Fibroblast of the aortic adventitia (primary cell): Measurements from ENCODE around the gene KYNU. TPM values are rescaled to one million over a fixed set of nuclear protein-coding genes. Genes with fewer than 3 reads are reported as not detected.

Experiments used
- DNase-seq: peaks from one replicate; pipeline ENCODE4 v3.0.0-alpha.2; 2010; ENCODE audit warnings: low read depth
- H3K4me3 ChIP-seq: 2 replicates; pipeline ENCODE4 v1.5.1; 2011; ENCODE audit warnings: low read depth, mild to moderate bottlenecking, control low read depth, low read length, moderate library complexity
- CTCF ChIP-seq: IDR thresholded peaks from 2 replicates; pipeline ENCODE4 v1.5.1; 2011; ENCODE audit warnings: mild to moderate bottlenecking, low read length, control low read depth, inconsistent platforms; ENCODE audit not compliant: insufficient read depth
- total RNA-seq: library from RNA; depleted of rRNA; stranded (reverse); fragments of >200 nt; gene quantifications from 2 replicates; pipeline ENCODE4 v1.2.3, GENCODE V29; 2012; ENCODE audit warnings: low replicate concordance

The KYNU gene
- total RNA-seq, 1 donor = 1.3 TPM

- TF ChIP-seq CTCF = no peak
- no peak overlapping the region for H3K4me3 ChIP-seq
- DNase-seq = no peak
Observed at GRCh38 chr2:142992840-142993239, 115.4 kb downstream of the KYNU start.

DNA sequence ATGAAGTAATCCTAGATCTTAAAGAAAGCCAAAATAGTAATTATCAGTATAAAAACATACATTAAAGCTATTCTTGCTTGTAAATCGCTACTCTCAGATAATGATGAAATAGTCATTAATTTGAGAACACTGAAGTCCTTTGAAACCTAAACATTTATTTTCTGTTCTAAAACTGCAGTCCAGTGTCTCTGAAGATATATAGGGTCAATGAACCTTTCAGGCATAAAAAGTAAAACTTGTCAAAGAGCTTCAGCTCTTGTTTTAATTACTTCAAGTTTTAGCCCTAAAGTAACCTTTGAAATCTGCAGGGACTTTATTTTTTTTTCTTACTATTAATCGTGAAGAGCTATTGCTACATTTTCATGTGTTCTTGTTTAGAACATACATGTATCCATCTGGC is 116.3 kb downstream of the KYNU start:
- no peak for TF ChIP-seq CTCF
- no peak overlapping the region for H3K4me3 ChIP-seq
- DNase-seq = no peak

GRCh38 chr2:142994665-142995064 is 117.2 kb downstream of the KYNU start:
- no peak overlapping the region for H3K4me3 ChIP-seq
- DNase-seq = no peak
- no peak for TF ChIP-seq CTCF

- no peak overlapping the region for H3K4me3 ChIP-seq
- no peak for TF ChIP-seq CTCF
- no peak for DNase-seq
Observed at GRCh38 chr2:142997231-142997630, 119.8 kb downstream of the KYNU start.

- no peak for TF ChIP-seq CTCF
- DNase-seq = no peak
- H3K4me3 ChIP-seq = no peak overlapping the region
Observed at GRCh38 chr2:143000599-143000998, 123.1 kb downstream of the KYNU start.

DNA sequence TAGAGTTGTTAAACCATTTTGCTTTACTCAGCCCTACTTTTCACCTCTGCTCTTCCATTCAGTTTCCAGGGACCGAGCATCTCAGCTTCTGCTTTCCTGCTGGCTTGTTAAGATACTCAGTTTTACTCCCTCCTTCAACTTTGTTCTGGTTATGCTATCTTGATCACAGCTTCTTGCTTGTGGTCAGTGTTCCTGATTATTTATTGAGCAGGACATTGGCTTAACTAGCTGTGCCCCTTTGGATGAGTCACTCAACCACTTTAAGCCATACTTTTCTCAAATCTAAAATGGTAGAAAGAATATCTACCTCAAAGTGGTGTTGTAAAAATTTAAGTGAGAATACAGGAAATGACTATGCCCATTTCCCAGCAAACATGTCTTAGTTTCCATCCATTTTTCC is 124.0 kb downstream of the KYNU start:
- no peak overlapping the region for H3K4me3 ChIP-seq
- DNase-seq = no peak
- TF ChIP-seq CTCF = no peak

DNA sequence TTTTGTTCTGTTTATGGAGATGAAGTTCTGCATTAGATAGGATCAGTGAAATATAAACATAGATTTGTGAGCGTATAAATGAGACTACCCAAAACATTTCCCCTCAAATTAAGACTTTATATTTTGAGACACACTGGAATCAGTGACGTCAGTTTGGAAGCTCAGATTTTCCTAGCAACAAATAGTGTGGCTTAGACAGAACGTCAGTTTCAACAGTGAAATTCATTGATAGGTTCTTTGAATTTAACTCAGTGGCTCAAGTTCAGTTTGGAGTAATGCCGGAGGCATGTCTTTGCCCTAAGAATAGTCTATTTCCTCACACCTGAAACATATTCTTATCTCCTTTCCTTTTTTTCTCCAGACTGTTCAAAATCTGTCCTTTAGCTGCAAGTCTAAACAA is 138.2 kb downstream of the KYNU start:
- H3K4me3 ChIP-seq = no peak overlapping the region
- no peak for TF ChIP-seq CTCF
- DNase-seq = no peak
